ENCODE results near the gene GLS2.

GLS2 gene

DNA sequence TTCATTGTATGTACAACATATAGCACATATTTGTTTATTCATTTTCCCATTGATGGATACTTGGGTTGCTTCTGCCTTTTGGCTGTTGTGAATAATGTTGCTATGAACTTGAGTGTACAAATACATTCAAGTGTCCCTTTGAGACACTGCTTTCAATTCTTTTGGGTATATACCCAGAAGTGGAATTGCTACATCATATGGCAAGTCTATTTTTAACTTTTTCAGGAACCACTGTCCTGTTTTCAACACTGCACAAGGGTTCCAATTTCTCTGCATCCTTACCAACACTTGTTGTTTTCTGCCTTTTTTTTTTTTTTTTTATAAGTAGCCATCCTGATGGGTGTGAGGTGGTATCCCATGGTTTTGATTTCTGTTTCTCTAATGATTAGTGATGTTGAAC, 49.6 kb upstream of the GLS2 start:
- H3K36me3 ChIP-seq (ENCODE audit: control insufficient read depth in 2 of 2, insufficient read depth in 1 of 2, low read length in 2 of 2) = no peaks in the 10 kb centered on the region; a peak in 1 of 3 replicates
- ChIA-PET POLR2A (no interaction called here), CTCF (no interaction called here)
- TF ChIP-seq, protein P1, sequence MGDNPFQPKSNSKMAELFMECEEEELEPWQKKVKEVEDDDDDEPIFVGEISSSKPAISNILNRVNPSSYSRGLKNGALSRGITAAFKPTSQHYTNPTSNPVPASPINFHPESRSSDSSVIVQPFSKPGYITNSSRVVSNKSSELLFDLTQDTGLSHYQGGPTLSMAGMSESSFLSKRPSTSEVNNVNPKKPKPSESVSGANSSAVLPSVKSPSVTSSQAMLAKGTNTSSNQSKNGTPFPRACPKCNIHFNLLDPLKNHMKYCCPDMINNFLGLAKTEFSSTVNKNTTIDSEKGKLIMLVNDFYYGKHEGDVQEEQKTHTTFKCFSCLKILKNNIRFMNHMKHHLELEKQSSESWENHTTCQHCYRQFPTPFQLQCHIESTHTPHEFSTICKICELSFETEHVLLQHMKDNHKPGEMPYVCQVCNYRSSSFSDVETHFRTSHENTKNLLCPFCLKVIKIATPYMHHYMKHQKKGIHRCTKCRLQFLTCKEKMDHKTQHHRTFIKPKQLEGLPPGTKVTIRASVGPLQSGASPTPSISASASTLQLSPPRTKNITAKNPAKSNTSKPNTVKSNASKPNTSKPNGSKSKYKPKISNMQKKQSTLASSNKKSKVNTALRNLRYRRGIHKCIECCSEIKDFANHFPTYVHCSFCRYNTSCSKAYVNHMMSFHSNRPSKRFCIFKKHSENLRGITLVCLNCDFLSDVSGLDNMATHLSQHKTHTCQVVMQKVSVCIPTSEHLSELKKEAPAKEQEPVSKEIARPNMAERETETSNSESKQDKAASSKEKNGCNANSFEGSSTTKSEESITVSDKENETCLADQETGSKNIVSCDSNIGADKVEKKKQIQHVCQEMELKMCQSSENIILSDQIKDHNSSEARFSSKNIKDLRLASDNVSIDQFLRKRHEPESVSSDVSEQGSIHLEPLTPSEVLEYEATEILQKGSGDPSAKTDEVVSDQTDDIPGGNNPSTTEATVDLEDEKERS (tag by site-specific recombination; IDR thresholded peaks at IDR 0.05) = no peak
- TF ChIP-seq ZBTB1 (tag by site-specific recombination; IDR thresholded peaks at IDR 0.05) (no peak), SCRT2 (tag by site-specific recombination; IDR thresholded peaks at IDR 0.05) (no peak), SALL2 (tag by site-specific recombination; IDR thresholded peaks at IDR 0.05; ENCODE audit: borderline replicate concordance) (no peak), ZNF140 (tag by site-specific recombination; IDR thresholded peaks at IDR 0.05) (no peak), ZNF623 (tag by site-specific recombination; IDR thresholded peaks at IDR 0.05) (no peak), ZNF600 (tag by site-specific recombination; IDR thresholded peaks at IDR 0.05) (no peak), KLF1 (tag by site-specific recombination; IDR thresholded peaks at IDR 0.05) (no peak), ZNF677 (tag by site-specific recombination; IDR thresholded peaks at IDR 0.05) (no peak)
- TF ChIP-seq, protein P2, sequence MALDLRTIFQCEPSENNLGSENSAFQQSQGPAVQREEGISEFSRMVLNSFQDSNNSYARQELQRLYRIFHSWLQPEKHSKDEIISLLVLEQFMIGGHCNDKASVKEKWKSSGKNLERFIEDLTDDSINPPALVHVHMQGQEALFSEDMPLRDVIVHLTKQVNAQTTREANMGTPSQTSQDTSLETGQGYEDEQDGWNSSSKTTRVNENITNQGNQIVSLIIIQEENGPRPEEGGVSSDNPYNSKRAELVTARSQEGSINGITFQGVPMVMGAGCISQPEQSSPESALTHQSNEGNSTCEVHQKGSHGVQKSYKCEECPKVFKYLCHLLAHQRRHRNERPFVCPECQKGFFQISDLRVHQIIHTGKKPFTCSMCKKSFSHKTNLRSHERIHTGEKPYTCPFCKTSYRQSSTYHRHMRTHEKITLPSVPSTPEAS (tag by site-specific recombination; IDR thresholded peaks at IDR 0.05) = no peak
- TF ChIP-seq, protein P3, sequence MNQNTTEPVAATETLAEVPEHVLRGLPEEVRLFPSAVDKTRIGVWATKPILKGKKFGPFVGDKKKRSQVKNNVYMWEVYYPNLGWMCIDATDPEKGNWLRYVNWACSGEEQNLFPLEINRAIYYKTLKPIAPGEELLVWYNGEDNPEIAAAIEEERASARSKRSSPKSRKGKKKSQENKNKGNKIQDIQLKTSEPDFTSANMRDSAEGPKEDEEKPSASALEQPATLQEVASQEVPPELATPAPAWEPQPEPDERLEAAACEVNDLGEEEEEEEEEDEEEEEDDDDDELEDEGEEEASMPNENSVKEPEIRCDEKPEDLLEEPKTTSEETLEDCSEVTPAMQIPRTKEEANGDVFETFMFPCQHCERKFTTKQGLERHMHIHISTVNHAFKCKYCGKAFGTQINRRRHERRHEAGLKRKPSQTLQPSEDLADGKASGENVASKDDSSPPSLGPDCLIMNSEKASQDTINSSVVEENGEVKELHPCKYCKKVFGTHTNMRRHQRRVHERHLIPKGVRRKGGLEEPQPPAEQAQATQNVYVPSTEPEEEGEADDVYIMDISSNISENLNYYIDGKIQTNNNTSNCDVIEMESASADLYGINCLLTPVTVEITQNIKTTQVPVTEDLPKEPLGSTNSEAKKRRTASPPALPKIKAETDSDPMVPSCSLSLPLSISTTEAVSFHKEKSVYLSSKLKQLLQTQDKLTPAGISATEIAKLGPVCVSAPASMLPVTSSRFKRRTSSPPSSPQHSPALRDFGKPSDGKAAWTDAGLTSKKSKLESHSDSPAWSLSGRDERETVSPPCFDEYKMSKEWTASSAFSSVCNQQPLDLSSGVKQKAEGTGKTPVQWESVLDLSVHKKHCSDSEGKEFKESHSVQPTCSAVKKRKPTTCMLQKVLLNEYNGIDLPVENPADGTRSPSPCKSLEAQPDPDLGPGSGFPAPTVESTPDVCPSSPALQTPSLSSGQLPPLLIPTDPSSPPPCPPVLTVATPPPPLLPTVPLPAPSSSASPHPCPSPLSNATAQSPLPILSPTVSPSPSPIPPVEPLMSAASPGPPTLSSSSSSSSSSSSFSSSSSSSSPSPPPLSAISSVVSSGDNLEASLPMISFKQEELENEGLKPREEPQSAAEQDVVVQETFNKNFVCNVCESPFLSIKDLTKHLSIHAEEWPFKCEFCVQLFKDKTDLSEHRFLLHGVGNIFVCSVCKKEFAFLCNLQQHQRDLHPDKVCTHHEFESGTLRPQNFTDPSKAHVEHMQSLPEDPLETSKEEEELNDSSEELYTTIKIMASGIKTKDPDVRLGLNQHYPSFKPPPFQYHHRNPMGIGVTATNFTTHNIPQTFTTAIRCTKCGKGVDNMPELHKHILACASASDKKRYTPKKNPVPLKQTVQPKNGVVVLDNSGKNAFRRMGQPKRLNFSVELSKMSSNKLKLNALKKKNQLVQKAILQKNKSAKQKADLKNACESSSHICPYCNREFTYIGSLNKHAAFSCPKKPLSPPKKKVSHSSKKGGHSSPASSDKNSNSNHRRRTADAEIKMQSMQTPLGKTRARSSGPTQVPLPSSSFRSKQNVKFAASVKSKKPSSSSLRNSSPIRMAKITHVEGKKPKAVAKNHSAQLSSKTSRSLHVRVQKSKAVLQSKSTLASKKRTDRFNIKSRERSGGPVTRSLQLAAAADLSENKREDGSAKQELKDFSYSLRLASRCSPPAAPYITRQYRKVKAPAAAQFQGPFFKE (tag by site-specific recombination; IDR thresholded peaks at IDR 0.05; ENCODE audit: borderline replicate concordance) = no peak
- TF ChIP-seq, protein P4, sequence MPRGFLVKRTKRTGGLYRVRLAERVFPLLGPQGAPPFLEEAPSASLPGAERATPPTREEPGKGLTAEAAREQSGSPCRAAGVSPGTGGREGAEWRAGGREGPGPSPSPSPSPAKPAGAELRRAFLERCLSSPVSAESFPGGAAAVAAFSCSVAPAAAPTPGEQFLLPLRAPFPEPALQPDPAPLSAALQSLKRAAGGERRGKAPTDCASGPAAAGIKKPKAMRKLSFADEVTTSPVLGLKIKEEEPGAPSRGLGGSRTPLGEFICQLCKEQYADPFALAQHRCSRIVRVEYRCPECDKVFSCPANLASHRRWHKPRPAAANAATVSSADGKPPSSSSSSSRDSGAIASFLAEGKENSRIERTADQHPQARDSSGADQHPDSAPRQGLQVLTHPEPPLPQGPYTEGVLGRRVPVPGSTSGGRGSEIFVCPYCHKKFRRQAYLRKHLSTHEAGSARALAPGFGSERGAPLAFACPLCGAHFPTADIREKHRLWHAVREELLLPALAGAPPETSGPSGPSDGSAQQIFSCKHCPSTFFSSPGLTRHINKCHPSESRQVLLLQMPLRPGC (tag by site-specific recombination; IDR thresholded peaks at IDR 0.05) = no peak
- TF ChIP-seq, protein P5, sequence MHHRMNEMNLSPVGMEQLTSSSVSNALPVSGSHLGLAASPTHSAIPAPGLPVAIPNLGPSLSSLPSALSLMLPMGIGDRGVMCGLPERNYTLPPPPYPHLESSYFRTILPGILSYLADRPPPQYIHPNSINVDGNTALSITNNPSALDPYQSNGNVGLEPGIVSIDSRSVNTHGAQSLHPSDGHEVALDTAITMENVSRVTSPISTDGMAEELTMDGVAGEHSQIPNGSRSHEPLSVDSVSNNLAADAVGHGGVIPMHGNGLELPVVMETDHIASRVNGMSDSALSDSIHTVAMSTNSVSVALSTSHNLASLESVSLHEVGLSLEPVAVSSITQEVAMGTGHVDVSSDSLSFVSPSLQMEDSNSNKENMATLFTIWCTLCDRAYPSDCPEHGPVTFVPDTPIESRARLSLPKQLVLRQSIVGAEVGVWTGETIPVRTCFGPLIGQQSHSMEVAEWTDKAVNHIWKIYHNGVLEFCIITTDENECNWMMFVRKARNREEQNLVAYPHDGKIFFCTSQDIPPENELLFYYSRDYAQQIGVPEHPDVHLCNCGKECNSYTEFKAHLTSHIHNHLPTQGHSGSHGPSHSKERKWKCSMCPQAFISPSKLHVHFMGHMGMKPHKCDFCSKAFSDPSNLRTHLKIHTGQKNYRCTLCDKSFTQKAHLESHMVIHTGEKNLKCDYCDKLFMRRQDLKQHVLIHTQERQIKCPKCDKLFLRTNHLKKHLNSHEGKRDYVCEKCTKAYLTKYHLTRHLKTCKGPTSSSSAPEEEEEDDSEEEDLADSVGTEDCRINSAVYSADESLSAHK (tag by site-specific recombination; IDR thresholded peaks at IDR 0.05) = no peak
- peaks cover 4% of the 10 kb centered on the region for H3K4me1 ChIP-seq (ENCODE audit: control insufficient read depth, insufficient read depth, low read length)
- no peak overlapping the region for H3K27ac ChIP-seq (ENCODE audit: extremely low read depth, low read depth, low read length)
- no peak overlapping the region for H3K4me3 ChIP-seq (ENCODE audit: low read depth, low read length)
- no peaks in the 10 kb centered on the region for H3K9me3 ChIP-seq (ENCODE audit: control insufficient read depth, insufficient read depth, low read depth, low read length)
